Nephron (organoid): ENCODE results near the gene TRA2B.
A peak's percentile ranks its signal among the peaks of the same experiment; 100 is the strongest.

Experiments used
- H3K27ac Mint-ChIP-seq, 3 experiments: 2 replicates each; pipeline ENCODE4 v1.8.0; 2020; ENCODE audit warnings: mixed read lengths in 3 of 3, mild to moderate bottlenecking in 2 of 3, moderate library complexity in 1 of 3
- H3K27me3 Mint-ChIP-seq: 2 replicates; pipeline ENCODE4 v1.8.0; 2021; ENCODE audit warnings: low read depth, mild to moderate bottlenecking, moderate library complexity, mixed read lengths
- H3K36me3 Mint-ChIP-seq: 2 replicates; pipeline ENCODE4 v1.8.0; 2020; ENCODE audit warnings: low read depth, mixed read lengths
- H3K4me1 Mint-ChIP-seq: 2 replicates; pipeline ENCODE4 v1.8.0; 2020; ENCODE audit warnings: mixed read lengths
- H3K4me3 Mint-ChIP-seq, 3 experiments: 2 replicates each; pipeline ENCODE4 v1.8.0; 2020; ENCODE audit warnings: mild to moderate bottlenecking in 3 of 3, mixed read lengths in 3 of 3, moderate library complexity in 2 of 3
- H3K9me3 Mint-ChIP-seq: 2 replicates; pipeline ENCODE4 v1.8.0; 2020; ENCODE audit warnings: mixed read lengths
- CTCF ChIP-seq, 3 experiments: fragments of 200-600 bp; sonication (generic); IDR thresholded peaks; one replicate each; pipeline ENCODE4 v1.5.0; 2021; ENCODE audit warnings: antibody characterized with exemption in 3 of 3; ENCODE audit not compliant: unreplicated experiment in 3 of 3

The TRA2B gene

GRCh38 chr3:185981621-185982020 is 43.8 kb upstream of the TRA2B start:
- H3K27ac Mint-ChIP-seq: no peak overlapping the region
- no peak for TF ChIP-seq CTCF (IDR thresholded peaks at IDR 0.05; ENCODE audit: unreplicated experiment in 3 of 3)

GRCh38 chr3:185979721-185980121 is 41.9 kb upstream of the TRA2B start:
- no peak for TF ChIP-seq CTCF (IDR thresholded peaks at IDR 0.05; ENCODE audit: unreplicated experiment in 3 of 3)
- no peaks in the 10 kb centered on the region for H3K36me3 Mint-ChIP-seq
- H3K9me3 Mint-ChIP-seq: no peaks in the 10 kb centered on the region
- H3K27ac Mint-ChIP-seq: no peak overlapping the region
- peaks cover 20% of the 10 kb centered on the region for H3K4me1 Mint-ChIP-seq
- H3K4me3 Mint-ChIP-seq: no peak overlapping the region
- H3K27me3 Mint-ChIP-seq: peaks cover 45% of the 10 kb centered on the region

More at GRCh38 chr3:185981621-185982020, 43.8 kb upstream of the TRA2B start:
- Mint-ChIP-seq H3K27me3 (peaks cover 46% of the 10 kb centered on the region), H3K4me3 (no peak overlapping the region), H3K9me3 (no peaks in the 10 kb centered on the region), H3K36me3 (no peaks in the 10 kb centered on the region), H3K4me1 (peaks cover 7% of the 10 kb centered on the region)

- Mint-ChIP-seq H3K4me1 (peaks cover 20% of the 10 kb centered on the region), H3K9me3 (no peaks in the 10 kb centered on the region), H3K36me3 (no peaks in the 10 kb centered on the region), H3K27ac (no peak overlapping the region), H3K4me3 (no peak overlapping the region), H3K27me3 (peaks cover 36% of the 10 kb centered on the region)
- no peak for TF ChIP-seq CTCF (IDR thresholded peaks at IDR 0.05; ENCODE audit: unreplicated experiment in 3 of 3)
Measured at GRCh38 chr3:185978516-185978915, 40.7 kb upstream of the TRA2B start.

- H3K4me1 Mint-ChIP-seq: peaks cover 20% of the 10 kb centered on the region
- H3K9me3 Mint-ChIP-seq: no peaks in the 10 kb centered on the region
- H3K27me3 Mint-ChIP-seq: peaks cover 29% of the 10 kb centered on the region
- no peaks in the 10 kb centered on the region for H3K36me3 Mint-ChIP-seq
- H3K4me3 Mint-ChIP-seq: no peak overlapping the region
- no peak overlapping the region for H3K27ac Mint-ChIP-seq
- no peak for TF ChIP-seq CTCF (IDR thresholded peaks at IDR 0.05; ENCODE audit: unreplicated experiment in 3 of 3)
Measured at GRCh38 chr3:185977679-185978040, 39.8 kb upstream of the TRA2B start.

- TF ChIP-seq CTCF (IDR thresholded peaks at IDR 0.05; ENCODE audit: unreplicated experiment in 3 of 3): peak; percentile 84 to 88 (median 84)
- H3K9me3 Mint-ChIP-seq: no peaks in the 10 kb centered on the region
- H3K27me3 Mint-ChIP-seq: peaks cover 24% of the 10 kb centered on the region
- H3K27ac Mint-ChIP-seq: no peak overlapping the region
- H3K36me3 Mint-ChIP-seq: no peaks in the 10 kb centered on the region
- H3K4me3 Mint-ChIP-seq: no peak overlapping the region
- H3K4me1 Mint-ChIP-seq: peaks cover 20% of the 10 kb centered on the region
Measured at GRCh38 chr3:185976977-185977678, 39.3 kb upstream of the TRA2B start.

- TF ChIP-seq CTCF (IDR thresholded peaks at IDR 0.05; ENCODE audit: unreplicated experiment in 3 of 3): no peak
- Mint-ChIP-seq H3K9me3 (no peaks in the 10 kb centered on the region), H3K27ac (no peak overlapping the region), H3K36me3 (no peaks in the 10 kb centered on the region), H3K27me3 (peaks cover 16% of the 10 kb centered on the region), H3K4me3 (no peak overlapping the region), H3K4me1 (peaks cover 20% of the 10 kb centered on the region)
Measured at GRCh38 chr3:185976100-185976499, 38.3 kb upstream of the TRA2B start.
